Endothelial cell (in vitro differentiated cells): ENCODE data around the gene HIVEP3. TPM values are rescaled to one million over a fixed set of nuclear protein-coding genes. Genes with fewer than 3 reads are reported as not detected.

Experiments
- DNase-seq: peaks from one replicate; pipeline ENCODE4 v3.0.0; 2021; ENCODE audit warnings: low spot score
- H3K27ac Mint-ChIP-seq: one replicate; pipeline ENCODE4 v1.8.0; 2021; ENCODE audit warnings: mixed read lengths, inconsistent platforms; ENCODE audit not compliant: unreplicated experiment
- H3K27me3 Mint-ChIP-seq: one replicate; pipeline ENCODE4 v1.8.0; 2021; ENCODE audit warnings: mild to moderate bottlenecking, moderate library complexity, mixed read lengths, inconsistent platforms; ENCODE audit not compliant: unreplicated experiment
- H3K36me3 Mint-ChIP-seq: one replicate; pipeline ENCODE4 v1.8.0; 2021; ENCODE audit warnings: mild to moderate bottlenecking, low read depth, mixed read lengths, inconsistent platforms; ENCODE audit not compliant: unreplicated experiment
- H3K4me1 Mint-ChIP-seq: one replicate; pipeline ENCODE4 v1.8.0; 2021; ENCODE audit warnings: mild to moderate bottlenecking, mixed read lengths, inconsistent platforms; ENCODE audit not compliant: unreplicated experiment
- H3K4me3 Mint-ChIP-seq: one replicate; pipeline ENCODE4 v1.8.0; 2021; ENCODE audit warnings: mild to moderate bottlenecking, mixed read lengths, inconsistent platforms; ENCODE audit not compliant: unreplicated experiment
- H3K9me3 Mint-ChIP-seq: one replicate; pipeline ENCODE4 v1.8.0; 2021; ENCODE audit warnings: mixed read lengths, inconsistent platforms; ENCODE audit not compliant: unreplicated experiment
- total RNA-seq: library from RNA; stranded (reverse); fragmentation: NEBNext Ultra II Directional; extraction: Animal tissue kit (Norgen Biotek cat#: 25700); gene quantifications from one replicate; pipeline ENCODE4 v1.2.1, GENCODE V29; 2021; ENCODE audit not compliant: unreplicated experiment
- TF ChIP-seq, protein P1 (sequence below): fragments of 200-600 bp; sonication (generic); IDR thresholded peaks from one replicate; pipeline ENCODE4 v1.5.0; 2021; ENCODE audit warnings: antibody characterized with exemption; ENCODE audit not compliant: unreplicated experiment

The HIVEP3 gene
- total RNA-seq, 1 donor from 2014 or later = 8.9 TPM

DNA sequence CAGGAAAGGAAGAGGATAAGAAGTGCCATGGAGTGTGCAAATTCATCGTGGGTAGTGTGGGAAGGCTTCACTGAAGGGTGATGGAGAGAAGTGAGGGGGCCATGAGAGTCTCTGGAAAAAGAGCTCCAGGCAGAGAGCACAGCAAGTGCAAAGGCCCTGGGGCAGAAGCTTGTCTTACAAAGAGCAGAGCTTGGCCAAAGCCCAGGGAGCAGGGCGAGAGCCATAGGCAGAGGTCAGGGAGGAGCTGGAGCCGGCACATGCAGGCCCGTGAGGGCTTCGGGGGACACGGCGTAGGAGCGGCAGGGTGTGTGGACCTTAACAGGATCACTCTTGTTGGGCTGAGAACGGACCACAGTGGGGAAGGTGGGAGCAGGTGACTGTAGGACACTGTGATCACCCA, 350.5 kb downstream of the HIVEP3 start:
- Mint-ChIP-seq H3K4me1 (no peaks in the 10 kb centered on the region), H3K27ac (no peak overlapping the region), H3K4me3 (peak overlapping the region; percentile 5)

GRCh38 chr1:41566969-41567368, 351.8 kb downstream of the HIVEP3 start:
- no peaks in the 10 kb centered on the region for H3K4me1 Mint-ChIP-seq
- H3K9me3 Mint-ChIP-seq = no peaks in the 10 kb centered on the region
- no peak for DNase-seq
- TF ChIP-seq, protein P1, sequence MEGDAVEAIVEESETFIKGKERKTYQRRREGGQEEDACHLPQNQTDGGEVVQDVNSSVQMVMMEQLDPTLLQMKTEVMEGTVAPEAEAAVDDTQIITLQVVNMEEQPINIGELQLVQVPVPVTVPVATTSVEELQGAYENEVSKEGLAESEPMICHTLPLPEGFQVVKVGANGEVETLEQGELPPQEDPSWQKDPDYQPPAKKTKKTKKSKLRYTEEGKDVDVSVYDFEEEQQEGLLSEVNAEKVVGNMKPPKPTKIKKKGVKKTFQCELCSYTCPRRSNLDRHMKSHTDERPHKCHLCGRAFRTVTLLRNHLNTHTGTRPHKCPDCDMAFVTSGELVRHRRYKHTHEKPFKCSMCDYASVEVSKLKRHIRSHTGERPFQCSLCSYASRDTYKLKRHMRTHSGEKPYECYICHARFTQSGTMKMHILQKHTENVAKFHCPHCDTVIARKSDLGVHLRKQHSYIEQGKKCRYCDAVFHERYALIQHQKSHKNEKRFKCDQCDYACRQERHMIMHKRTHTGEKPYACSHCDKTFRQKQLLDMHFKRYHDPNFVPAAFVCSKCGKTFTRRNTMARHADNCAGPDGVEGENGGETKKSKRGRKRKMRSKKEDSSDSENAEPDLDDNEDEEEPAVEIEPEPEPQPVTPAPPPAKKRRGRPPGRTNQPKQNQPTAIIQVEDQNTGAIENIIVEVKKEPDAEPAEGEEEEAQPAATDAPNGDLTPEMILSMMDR = no peak
- H3K36me3 Mint-ChIP-seq = peaks cover 4% of the 10 kb centered on the region
- no peak overlapping the region for H3K27ac Mint-ChIP-seq
- H3K27me3 Mint-ChIP-seq = peaks cover 7% of the 10 kb centered on the region
- H3K4me3 Mint-ChIP-seq = no peak overlapping the region

More for the DNA sequence above, 350.5 kb downstream of the HIVEP3 start:
- H3K27me3 Mint-ChIP-seq = peaks cover 8% of the 10 kb centered on the region
- TF ChIP-seq, protein P1 = no peak
- peaks cover 4% of the 10 kb centered on the region for H3K36me3 Mint-ChIP-seq
- no peak for DNase-seq
- H3K9me3 Mint-ChIP-seq = no peaks in the 10 kb centered on the region

DNA sequence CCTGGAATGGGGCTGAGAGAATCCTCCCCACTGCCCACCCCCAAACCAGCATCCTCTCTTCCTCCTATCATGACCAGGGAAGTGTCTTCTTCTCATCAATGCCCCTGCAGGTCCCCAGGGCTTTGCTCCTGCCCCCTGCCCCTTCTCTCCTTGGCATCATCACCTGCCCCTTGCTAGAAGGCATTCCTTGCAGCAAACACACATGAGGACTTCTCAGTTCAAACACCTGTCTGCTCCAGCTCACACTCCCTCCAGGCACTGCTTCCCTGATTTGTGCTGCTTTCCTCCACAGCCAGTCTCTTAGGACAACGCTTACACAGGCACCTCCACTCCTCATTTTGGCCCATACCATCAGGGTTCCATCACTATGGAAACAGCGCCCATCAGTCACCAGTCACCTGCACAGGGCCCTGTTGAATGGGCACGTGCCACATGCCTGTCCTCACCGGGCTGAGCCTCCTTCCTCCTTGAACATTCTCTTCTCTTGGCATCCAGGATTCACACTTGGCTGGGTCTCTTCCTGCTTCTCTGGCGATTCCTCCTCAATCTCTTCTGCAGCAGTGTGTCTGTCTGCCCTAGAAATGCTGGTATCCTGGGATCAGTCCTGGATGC, 352.3 kb downstream of the HIVEP3 start:
- H3K9me3 Mint-ChIP-seq = no peaks in the 10 kb centered on the region
- TF ChIP-seq, protein P1 = no peak
- H3K27ac Mint-ChIP-seq = no peak overlapping the region
- H3K4me3 Mint-ChIP-seq = no peak overlapping the region
- H3K4me1 Mint-ChIP-seq = no peaks in the 10 kb centered on the region
- DNase-seq = no peak
- H3K27me3 Mint-ChIP-seq = peaks cover 7% of the 10 kb centered on the region
- H3K36me3 Mint-ChIP-seq = peaks cover 4% of the 10 kb centered on the region

GRCh38 chr1:41564741-41565475, 353.8 kb downstream of the HIVEP3 start:
- TF ChIP-seq, protein P1 = no peak
- H3K4me1 Mint-ChIP-seq = peaks cover 2% of the 10 kb centered on the region
- H3K27ac Mint-ChIP-seq = no peak overlapping the region
- peaks cover 4% of the 10 kb centered on the region for H3K36me3 Mint-ChIP-seq
- DNase-seq = no peak
- H3K27me3 Mint-ChIP-seq = peaks cover 5% of the 10 kb centered on the region
- H3K9me3 Mint-ChIP-seq = no peaks in the 10 kb centered on the region
- H3K4me3 Mint-ChIP-seq = no peak overlapping the region

DNA sequence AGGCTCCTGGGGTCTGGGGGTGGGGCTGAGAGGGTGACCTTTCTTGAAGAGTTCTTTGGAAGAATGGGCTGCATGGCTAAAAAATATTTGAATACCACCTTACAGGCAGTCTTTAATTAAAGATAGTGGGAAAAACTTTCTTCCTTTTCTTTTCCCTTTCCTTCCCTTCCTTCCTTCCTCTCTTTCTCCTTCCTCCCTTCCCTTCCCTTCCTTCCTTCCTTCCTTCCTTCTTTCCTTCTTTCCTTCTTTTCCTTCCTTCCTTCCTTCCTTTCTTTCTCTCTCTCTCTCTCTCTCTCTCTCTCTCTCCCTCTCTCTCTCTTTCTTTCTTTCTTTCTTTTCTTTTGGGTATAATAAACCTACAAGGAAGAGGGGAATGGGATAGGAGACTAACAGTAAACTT, 356.4 kb downstream of the HIVEP3 start:
- no peak overlapping the region for H3K4me3 Mint-ChIP-seq
- no peak overlapping the region for H3K27ac Mint-ChIP-seq
- H3K9me3 Mint-ChIP-seq = no peaks in the 10 kb centered on the region
- H3K4me1 Mint-ChIP-seq = peaks cover 2% of the 10 kb centered on the region
- no peak for DNase-seq
- no peaks in the 10 kb centered on the region for H3K36me3 Mint-ChIP-seq
- TF ChIP-seq, protein P1 = no peak
- peaks cover 8% of the 10 kb centered on the region for H3K27me3 Mint-ChIP-seq
